Omental fat pad (tissue), 4 donors: Measurements from ENCODE around the gene TLL2. TPM values are rescaled to one million over a fixed set of nuclear protein-coding genes. Genes with fewer than 3 reads are reported as not detected.

Experiments
- ATAC-seq: fragments of 150-250 bp; one replicate; pipeline ENCODE4 v1.9.1; 2016; ENCODE audit warnings: mild to moderate bottlenecking, moderate library complexity; ENCODE audit not compliant: low FRiP score
- DNase-seq: peaks from one replicate; pipeline ENCODE4 v3.0.0-alpha.2; 2019; ENCODE audit warnings: low spot score
- total RNA-seq, 4 donors: library from RNA; depleted of rRNA; stranded (reverse); fragments of >200 nt; gene quantifications; one replicate each; pipeline ENCODE4 v1.1.0, GENCODE V29; 2016
- TF ChIP-seq, protein P1 (sequence below), 3 donors: fragments of 450-650 bp; IDR thresholded peaks; one replicate each; pipeline ENCODE4 v1.5.1; 2016 to 2017; ENCODE audit warnings: antibody characterized with exemption in 3 of 3, mild to moderate bottlenecking in 3 of 3, moderate library complexity in 2 of 3

TLL2 gene
- total RNA-seq, 4 donors from 2014 or later = 0.16 TPM; not detected in 3

DNA sequence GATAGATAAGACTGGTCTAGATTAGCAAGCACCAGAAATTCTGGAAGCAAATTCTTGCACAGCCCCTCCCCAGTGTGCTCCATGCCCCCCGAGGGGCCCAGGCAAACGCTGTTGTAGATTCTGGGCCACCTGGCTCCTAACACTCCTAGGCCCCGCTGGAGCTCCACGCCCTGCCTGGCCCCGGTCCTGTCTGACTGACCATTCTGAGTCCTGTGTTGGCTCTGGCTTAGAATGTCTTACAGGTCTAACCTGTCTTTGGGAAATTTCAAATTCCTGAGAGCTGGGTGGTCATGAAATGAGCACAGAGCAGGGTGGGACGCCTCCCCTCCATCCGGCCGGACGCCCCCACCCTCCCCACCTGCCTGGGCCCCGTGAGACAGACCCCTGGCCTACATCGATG, 142.4 kb downstream of the TLL2 start:
- ATAC-seq (no peak), DNase-seq (no peak)
- TF ChIP-seq, protein P1, sequence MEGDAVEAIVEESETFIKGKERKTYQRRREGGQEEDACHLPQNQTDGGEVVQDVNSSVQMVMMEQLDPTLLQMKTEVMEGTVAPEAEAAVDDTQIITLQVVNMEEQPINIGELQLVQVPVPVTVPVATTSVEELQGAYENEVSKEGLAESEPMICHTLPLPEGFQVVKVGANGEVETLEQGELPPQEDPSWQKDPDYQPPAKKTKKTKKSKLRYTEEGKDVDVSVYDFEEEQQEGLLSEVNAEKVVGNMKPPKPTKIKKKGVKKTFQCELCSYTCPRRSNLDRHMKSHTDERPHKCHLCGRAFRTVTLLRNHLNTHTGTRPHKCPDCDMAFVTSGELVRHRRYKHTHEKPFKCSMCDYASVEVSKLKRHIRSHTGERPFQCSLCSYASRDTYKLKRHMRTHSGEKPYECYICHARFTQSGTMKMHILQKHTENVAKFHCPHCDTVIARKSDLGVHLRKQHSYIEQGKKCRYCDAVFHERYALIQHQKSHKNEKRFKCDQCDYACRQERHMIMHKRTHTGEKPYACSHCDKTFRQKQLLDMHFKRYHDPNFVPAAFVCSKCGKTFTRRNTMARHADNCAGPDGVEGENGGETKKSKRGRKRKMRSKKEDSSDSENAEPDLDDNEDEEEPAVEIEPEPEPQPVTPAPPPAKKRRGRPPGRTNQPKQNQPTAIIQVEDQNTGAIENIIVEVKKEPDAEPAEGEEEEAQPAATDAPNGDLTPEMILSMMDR (IDR thresholded peaks at IDR 0.05) = no peak

DNA sequence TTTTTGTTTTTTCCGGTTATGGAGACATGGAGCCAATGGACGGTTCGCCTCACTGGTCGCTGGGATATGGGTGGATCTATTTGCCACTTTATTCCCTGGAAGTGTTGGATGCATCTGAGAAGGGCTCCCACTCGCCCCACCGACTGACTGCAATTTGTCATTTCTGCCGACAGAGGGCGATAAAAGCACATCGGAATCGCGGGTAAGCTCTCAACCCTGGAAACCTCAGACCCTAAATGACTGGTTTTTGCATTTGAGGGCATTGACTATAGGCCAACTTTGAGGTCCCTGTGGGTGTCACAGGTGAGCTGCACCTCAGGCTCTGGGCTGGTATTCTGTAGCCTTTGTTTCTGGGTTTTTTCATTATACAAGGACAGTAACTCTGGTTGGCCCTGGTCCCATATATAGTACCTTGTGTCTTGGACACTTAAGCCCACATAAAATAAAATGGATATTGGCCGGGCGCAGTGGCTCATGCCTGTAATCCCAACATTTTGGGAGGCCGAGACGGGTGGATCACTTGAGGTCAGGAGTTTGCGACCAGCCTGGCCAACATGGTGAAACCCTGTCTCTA, 143.1 kb downstream of the TLL2 start:
- DNase-seq (no peak), ATAC-seq (no peak)
- TF ChIP-seq, protein P1 (IDR thresholded peaks at IDR 0.05) = peak in 1 of 3 donors; percentile 32

DNA sequence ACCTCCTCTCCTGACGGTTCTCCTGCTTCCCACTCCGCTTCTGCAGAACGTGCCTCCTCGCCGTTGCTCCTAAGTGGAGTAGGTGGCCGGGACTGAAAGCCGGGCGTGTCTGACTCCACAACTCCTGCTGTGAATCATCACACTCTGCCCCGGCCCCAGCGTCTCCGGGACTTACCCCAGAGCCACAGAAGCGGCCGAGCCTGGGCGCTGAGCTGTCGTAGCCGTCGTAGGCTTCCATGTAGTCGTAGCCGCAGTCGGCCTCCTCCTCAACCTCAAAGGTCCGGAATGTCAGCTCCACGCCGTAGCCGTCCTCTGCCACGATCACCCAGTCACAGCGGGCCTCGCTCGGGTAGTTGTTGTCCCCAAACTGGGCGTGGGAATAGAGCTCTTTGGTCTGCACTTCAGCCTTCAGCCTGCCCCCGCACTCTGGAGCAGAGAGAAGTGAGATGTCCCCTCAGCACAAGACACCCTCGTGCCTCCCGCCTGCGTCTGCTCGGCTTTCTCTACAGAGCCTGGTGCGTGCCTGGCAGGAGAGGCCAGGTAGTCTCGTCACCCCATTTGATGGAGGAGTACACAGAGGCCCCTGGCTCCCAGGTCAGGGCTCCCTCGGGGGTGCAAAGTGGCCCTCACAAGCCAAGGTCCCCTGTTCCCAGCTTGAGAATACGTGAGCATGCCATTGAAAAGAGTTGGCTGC, 143.7 kb downstream of the TLL2 start:
- TF ChIP-seq, protein P1 (IDR thresholded peaks at IDR 0.05) = no peak
- no peak for DNase-seq
- ATAC-seq = no peak

DNA sequence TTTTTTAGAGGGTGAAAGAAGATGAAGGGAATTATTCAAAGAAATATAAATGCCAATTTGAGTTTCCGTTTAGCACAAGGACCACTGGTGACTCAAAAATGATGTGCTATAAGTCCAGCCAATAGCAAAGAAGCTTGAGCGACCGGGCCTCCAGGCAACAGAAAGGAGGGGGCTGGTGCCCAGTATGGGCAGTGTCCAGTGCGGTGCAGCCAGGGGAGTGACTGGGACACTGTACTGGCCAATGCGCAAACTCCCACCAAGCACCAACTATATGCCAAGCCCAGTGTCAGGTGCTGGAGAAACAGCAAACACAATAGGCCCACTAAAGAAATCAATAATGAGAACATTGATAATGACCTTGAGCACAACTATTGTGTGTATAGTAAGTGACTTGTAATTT, 144.8 kb downstream of the TLL2 start:
- no peak for ATAC-seq
- TF ChIP-seq, protein P1 (IDR thresholded peaks at IDR 0.05) = no peak
- DNase-seq = no peak

DNA sequence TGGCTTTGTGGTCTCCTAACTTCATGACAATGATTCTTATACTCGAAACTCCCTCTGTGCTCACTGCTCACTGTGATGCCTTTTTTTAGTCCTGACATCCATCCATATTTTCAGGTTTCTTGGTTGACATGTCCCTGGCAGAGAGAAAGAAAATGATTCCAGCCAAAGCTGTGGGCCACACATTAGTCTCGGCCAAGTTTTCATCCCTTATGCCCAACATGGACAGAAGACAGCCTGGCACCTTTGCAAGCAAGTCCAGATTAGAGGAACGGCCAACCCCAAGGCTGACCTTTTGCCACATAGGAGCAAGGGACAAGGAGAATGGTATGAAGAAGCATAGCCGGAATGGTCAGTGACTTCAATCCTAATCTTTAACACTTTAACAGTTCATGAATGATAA, 146.3 kb downstream of the TLL2 start:
- TF ChIP-seq, protein P1 (IDR thresholded peaks at IDR 0.05) = no peak
- DNase-seq (no peak), ATAC-seq (no peak)

DNA sequence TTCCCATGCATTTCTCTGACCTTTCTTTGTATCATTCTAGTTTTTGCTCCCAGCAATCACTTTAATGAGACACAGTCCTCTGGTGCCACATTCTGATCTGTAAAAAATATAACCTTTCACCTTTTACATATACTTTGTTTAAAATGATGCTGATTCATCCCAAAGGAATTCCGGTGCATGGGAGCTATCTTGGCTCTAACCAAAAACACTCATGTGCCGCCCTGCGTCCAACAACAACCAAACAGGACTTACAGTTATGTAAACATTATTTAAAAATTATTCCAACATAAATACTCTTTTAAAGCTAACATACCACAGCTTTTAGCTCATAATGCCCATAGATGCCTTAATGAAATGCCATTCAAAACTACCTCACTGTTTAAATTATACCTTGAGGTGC, 147.2 kb downstream of the TLL2 start:
- DNase-seq = no peak
- TF ChIP-seq, protein P1 (IDR thresholded peaks at IDR 0.05) = no peak
- ATAC-seq = no peak

DNA sequence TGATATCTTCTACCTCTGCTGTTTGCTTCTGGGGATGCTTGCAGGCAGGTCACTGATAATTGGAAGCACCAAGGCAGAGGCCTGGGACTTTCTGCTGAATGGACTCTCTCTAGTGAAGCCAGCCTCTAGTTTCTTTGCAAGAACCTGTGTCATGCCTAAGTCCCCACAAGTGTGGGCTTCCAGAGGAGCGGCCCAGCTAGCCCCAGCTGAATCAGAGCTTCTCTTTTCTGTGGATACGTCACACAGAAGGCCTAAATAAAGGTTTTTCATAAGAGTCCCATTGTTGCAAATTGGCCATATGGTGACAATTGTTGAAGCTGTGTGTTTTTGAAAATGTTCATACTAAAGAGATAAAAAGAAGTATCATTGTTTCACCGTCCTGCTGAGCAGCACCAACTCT, 148.2 kb downstream of the TLL2 start:
- DNase-seq = no peak
- TF ChIP-seq, protein P1 (IDR thresholded peaks at IDR 0.05) = no peak
- no peak for ATAC-seq
